HAP-1 (cell line): ENCODE data around the gene CCDC38.
A peak's percentile ranks its signal among the peaks of the same experiment; 100 is the strongest.
"Not testable (repeated sequence)": the region's sequence is repeated elsewhere in the genome, so short reads cannot be mapped to it uniquely, and the experiment has no call there.

Experiments used
- DNase-seq, 2 experiments: peaks; one replicate each; pipeline ENCODE4 v3.0.0-alpha.2; 2016 to 2020; ENCODE audit warnings: low spot score in 2 of 2
- H3K27me3 ChIP-seq: fragments of 250-450 bp; sonication (Bioruptor Pico); 2 replicates; pipeline ENCODE4 v1.5.1; 2020; ENCODE audit warnings: low read depth, mild to moderate bottlenecking, moderate library complexity
- H3K36me3 ChIP-seq: fragments of 250-450 bp; sonication (Bioruptor Pico); replicated peaks from 2 replicates; pipeline ENCODE4 v1.5.1; 2020; ENCODE audit warnings: mild to moderate bottlenecking
- H3K4me1 ChIP-seq: fragments of 250-450 bp; sonication (Bioruptor Pico); 2 replicates; pipeline ENCODE4 v1.5.1; 2020; ENCODE audit warnings: mild to moderate bottlenecking
- H3K4me3 ChIP-seq: fragments of 250-450 bp; sonication (Bioruptor Pico); 2 replicates; pipeline ENCODE4 v1.5.1; 2020; ENCODE audit warnings: mild to moderate bottlenecking, moderate library complexity
- H3K9me3 ChIP-seq: fragments of 250-450 bp; sonication (Bioruptor Pico); 2 replicates; pipeline ENCODE4 v1.5.1; 2020; ENCODE audit warnings: mild to moderate bottlenecking, moderate library complexity
- in situ Hi-C: fragments of 300-500 bp; cut with MboI; formaldehyde crosslinking; loops from 3 replicates; pipeline ENCODE4 v1.14.3; 2020; ENCODE audit warnings: low sequenced_read_pairs, inconsistent platforms, mixed read lengths

CCDC38 gene

DNA sequence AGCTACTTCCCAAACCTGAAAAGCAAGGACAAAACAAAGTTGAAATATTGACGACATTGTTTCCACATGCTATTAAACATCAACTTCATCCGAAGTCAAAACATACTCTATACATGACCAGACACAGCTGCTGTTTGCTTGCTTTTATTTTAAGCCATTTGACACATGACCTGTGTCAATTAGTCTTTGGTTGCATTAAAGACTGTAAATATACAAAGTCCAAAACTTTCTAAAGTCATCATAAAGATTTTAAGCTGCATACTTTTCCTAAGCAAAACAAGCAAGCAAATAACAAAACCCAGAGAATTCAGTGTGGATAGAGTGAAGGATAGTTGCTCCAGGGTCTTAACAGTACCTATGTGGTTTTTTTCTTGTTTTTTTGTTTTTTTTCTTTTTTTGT lies 31.9 kb upstream of the CCDC38 start:
- in situ Hi-C loops: no loop called here
- H3K4me1 ChIP-seq: no peaks in the 10 kb centered on the region
- H3K9me3 ChIP-seq: no peaks in the 10 kb centered on the region
- no peak for DNase-seq
- no peaks in the 10 kb centered on the region for H3K36me3 ChIP-seq
- no peaks in the 10 kb centered on the region for H3K27me3 ChIP-seq
- H3K4me3 ChIP-seq: no peak overlapping the region

DNA sequence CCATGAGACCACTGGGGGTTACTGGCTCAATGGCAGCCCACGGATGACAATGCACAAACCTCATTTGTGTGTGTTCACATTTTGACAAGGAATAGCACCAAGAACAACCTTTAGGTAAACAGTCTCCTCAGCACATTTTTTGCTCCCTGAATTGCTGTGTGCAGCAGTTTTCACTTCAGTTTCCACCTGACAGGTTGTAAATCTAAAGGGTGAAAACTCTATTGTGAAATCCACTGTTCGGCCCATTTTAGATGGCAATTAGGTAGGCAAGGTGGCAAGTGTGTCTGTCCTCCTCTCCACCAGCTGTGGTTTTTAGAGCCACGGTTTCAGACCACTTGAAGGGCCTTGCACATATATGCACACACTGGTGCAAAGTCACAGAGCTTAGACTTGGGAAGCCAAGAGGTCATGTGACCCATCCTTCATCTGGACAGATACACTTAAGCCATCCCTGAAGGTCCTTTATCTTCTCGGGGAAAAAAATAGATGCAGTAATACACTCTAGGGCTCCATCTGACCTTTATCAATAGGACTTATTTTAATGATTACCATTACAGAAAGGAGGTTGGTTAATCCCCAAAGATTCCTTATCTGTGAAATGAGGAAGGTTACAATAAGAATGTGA lies 30.5 kb upstream of the CCDC38 start:
- Histone ChIP-seq H3K27me3 (peaks cover 2% of the 10 kb centered on the region; the same call in 1 of the 2 replicates), H3K4me1 (no peaks in the 10 kb centered on the region), H3K9me3 (no peaks in the 10 kb centered on the region), H3K4me3 (no peak overlapping the region), H3K36me3 (no peaks in the 10 kb centered on the region)
- in situ Hi-C loops: no loop called here
- DNase-seq: no peak

DNA sequence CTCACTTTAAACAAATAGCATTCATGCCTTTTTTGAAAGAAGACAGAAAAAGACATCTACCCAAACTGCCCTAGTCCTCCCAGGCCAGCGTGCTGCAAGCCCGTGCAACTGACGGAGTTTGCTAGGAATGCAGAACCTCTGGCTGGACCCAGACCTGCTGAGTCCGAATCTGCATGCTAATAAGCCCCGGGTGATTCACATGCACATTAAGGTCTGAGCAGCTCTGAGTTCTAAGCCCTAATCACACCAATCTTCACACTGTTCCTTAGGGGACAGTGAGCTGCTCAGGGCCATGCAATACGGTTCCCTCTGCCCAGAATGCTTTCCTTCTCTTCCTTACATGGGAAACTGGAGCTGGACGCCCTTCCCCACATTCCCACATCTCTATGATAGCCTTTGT lies 28.5 kb upstream of the CCDC38 start:
- DNase-seq: no peak
- Histone ChIP-seq H3K4me3 (no peak overlapping the region), H3K27me3 (peaks cover 2% of the 10 kb centered on the region; the same call in 1 of the 2 replicates)

DNA sequence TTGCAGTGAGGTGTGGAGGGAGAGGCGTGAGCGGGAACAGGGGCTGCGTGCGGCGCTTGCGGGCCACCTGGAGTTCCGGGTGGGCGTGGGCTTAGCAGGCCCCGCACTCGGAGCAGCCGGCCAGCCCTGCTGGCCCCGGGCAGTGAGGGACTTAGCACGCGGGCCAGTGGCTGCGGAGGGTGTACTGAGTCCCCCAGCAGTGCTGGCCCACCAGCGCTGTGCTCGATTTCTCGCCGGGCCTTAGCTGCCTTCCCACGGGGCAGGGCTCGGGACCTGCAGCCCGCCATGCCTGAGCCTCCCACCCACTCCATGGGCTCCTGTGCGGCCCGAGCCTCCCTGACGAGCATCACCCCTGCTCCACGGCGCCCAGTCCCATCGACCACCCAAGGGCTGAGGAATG lies 26.7 kb upstream of the CCDC38 start:
- H3K4me1 ChIP-seq, in situ Hi-C loops, H3K4me3 ChIP-seq, H3K36me3 ChIP-seq, H3K27me3 ChIP-seq, DNase-seq, H3K9me3 ChIP-seq: not testable (repeated sequence)

More for the DNA sequence above, 28.5 kb upstream of the CCDC38 start:
- in situ Hi-C loops: no loop called here
- no peaks in the 10 kb centered on the region for H3K4me1 ChIP-seq
- no peaks in the 10 kb centered on the region for H3K36me3 ChIP-seq
- no peaks in the 10 kb centered on the region for H3K9me3 ChIP-seq

DNA sequence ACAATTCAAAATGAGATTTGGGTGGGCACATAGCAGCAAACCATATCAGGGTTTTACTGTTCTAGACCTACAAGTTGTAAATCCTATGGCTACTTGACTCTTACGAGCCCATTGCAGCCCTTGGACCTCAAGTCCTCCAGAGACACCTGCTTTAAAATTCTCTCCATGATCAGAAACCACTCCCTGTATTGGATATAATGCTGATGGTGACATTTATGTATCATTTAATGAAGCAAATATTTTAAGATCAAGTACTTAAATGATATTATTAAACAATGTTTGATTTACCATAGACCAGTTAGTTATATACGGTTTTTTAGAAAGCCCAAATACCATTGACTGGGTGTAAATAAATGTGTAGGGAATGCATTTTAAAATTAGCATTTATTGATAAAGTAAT lies 24.9 kb upstream of the CCDC38 start:
- no peak overlapping the region for H3K4me3 ChIP-seq
- no peaks in the 10 kb centered on the region for H3K36me3 ChIP-seq
- peaks cover 8% of the 10 kb centered on the region for H3K27me3 ChIP-seq
- no peaks in the 10 kb centered on the region for H3K9me3 ChIP-seq
- H3K4me1 ChIP-seq: no peaks in the 10 kb centered on the region
- in situ Hi-C loops: no loop called here
- no peak for DNase-seq

DNA sequence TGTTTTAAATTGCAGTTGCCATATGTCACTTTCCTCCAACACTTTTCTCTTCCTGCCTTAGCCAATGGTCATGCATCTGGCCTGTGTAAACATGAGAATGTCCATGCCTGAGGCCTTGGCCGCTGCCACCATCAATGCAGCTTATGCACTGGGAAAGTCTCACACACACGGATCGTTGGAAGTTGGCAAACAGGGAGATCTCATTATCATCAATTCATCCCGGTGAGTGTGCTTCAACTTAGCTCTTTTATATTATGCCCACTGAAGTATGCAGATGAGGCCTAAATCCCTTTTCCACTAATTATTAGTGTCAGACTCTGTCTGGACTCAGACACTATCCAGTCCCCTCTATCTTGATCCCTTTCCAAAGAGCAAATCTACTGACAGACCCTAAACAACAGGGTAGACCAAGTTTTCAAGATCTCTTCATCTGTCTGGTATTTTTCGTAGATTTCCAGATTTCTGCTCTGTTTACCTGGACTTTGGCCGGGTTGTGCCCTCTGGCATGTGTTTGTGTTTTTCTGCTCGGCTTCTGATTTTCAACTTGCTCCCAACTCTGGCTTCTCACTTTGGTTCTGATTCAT lies 24.0 kb upstream of the CCDC38 start:
- Histone ChIP-seq H3K36me3 (no peaks in the 10 kb centered on the region), H3K4me1 (no peaks in the 10 kb centered on the region), H3K4me3 (no peak overlapping the region), H3K9me3 (no peaks in the 10 kb centered on the region), H3K27me3 (peaks cover 16% of the 10 kb centered on the region)
- in situ Hi-C loops: no loop called here
- DNase-seq: no peak

DNA sequence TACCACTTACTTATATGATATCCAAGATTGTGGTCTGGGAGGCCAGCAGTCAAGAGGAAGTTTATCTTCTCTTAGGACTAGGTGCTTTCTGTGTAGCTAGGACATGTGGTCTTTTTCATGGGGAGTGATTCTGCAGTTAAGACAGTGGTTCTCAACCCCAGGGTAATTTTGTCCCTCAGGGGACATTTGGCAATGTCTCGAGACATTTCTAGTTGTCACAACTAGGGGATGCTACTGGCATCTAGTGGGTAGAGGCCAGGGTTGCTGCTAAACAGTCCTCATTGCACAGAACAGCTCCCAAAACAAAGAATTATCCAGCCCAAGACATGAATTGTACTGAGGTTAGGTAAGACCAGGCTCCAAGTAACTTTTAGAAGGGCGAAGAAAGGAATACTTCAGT lies 20.7 kb upstream of the CCDC38 start:
- in situ Hi-C loops: no loop called here
- DNase-seq: peak in 1 of 2 experiments; percentile 23

DNA sequence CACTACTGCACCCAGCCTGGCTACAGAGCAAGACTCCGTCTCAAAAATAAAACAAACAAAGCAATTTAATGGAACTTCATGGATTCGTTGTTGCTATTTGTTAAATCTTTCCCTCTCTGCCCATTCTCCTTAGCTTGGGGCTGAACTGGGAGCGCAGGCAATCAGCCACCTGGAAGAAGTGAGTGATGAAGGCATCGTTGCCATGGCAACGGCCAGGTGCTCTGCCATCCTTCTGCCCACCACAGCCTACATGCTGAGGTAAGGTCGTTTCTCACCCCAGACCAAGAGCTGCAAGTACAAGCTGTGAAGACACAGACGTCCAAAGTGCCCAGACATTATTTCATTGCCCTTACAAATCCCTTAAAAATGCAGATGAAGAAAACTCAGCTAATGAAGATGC lies 19.8 kb upstream of the CCDC38 start:
- DNase-seq: no peak
- Histone ChIP-seq H3K4me3 (no peak overlapping the region), H3K36me3 (no peaks in the 10 kb centered on the region), H3K4me1 (no peaks in the 10 kb centered on the region), H3K27me3 (peaks cover 37% of the 10 kb centered on the region), H3K9me3 (no peaks in the 10 kb centered on the region)
- in situ Hi-C loops: no loop called here

More for the DNA sequence above, 20.7 kb upstream of the CCDC38 start:
- H3K4me3 ChIP-seq: no peak overlapping the region
- no peaks in the 10 kb centered on the region for H3K4me1 ChIP-seq
- H3K36me3 ChIP-seq: no peaks in the 10 kb centered on the region
- H3K9me3 ChIP-seq: no peaks in the 10 kb centered on the region
- H3K27me3 ChIP-seq: peaks cover 35% of the 10 kb centered on the region

DNA sequence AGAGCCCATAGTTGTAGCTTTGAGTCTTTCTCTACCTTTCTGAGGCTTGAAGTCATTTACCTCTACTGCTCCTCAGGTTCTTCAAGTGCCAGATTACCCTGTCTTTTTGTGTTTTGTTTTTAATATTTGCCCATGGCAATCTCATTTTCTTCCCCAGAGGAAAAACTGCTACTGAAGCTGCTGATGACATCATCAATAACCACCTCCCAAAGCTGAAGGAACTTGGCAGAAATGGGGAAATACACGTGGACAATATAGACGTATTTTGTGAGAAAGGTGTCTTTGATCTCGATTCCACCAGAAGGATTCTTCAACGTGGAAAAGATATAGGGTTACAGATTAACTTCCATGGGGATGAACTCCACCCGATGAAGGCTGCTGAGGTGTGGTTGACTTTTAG lies 17.8 kb upstream of the CCDC38 start:
- no peak overlapping the region for H3K4me3 ChIP-seq
- no peaks in the 10 kb centered on the region for H3K36me3 ChIP-seq
- peaks cover 40% of the 10 kb centered on the region for H3K27me3 ChIP-seq
- in situ Hi-C loops: no loop called here
- H3K4me1 ChIP-seq: no peaks in the 10 kb centered on the region
- DNase-seq: no peak
- no peaks in the 10 kb centered on the region for H3K9me3 ChIP-seq

DNA sequence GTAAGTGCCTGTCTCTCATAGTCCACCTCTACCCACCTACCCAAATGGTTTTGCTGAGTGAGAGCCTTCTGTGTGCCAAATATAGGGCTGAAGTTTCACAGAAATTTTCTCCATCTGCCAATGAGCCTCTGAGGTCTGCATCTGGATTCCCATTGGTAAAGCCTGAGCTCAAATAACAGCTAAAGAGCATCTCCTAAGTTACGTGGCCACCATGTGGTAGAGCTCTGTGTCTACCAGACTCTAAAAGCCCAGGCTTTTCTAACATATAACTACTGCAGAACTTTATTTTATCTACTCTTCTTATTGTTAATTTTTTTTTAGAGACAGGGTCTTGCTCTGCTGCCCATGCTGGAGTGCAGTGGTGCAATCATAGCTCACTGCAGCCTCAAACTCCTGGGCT lies 16.7 kb upstream of the CCDC38 start:
- H3K4me1 ChIP-seq: no peaks in the 10 kb centered on the region
- no peaks in the 10 kb centered on the region for H3K9me3 ChIP-seq
- peaks cover 51% of the 10 kb centered on the region for H3K27me3 ChIP-seq
- no peak for DNase-seq
- H3K4me3 ChIP-seq: no peak overlapping the region
- in situ Hi-C loops: no loop called here
- no peaks in the 10 kb centered on the region for H3K36me3 ChIP-seq

DNA sequence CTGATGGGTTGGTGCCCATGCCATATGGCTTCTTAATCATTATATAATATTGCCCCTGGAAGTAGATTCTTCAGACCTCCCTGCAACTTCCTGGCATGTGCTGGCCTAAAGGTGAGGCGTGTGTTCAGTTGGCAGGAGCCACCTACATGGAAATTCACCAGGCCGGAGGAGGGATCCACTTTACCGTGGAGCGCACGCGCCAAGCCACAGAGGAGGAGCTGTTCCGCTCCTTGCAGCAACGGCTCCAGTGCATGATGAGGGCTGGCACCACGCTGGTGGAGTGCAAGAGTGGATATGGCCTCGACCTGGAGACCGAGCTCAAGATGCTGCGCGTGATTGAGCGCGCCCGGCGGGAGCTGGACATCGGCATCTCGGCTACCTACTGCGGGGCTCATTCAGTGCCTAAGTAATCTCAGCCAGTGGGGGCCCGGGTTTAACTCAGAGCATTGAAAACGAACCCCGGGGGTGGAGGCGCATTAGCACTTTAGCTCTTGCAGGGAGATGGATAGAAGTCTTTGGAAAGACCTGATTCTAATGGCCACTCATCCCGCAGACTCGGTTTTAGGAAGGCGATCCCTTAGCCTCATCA lies 14.2 kb upstream of the CCDC38 start:
- no peaks in the 10 kb centered on the region for H3K4me1 ChIP-seq
- no peak overlapping the region for H3K4me3 ChIP-seq
- in situ Hi-C loops: no loop called here
- no peaks in the 10 kb centered on the region for H3K36me3 ChIP-seq
- peaks cover 2% of the 10 kb centered on the region; the same call in 1 of the 2 replicates for H3K9me3 ChIP-seq
- no peak for DNase-seq
- peaks cover 64% of the 10 kb centered on the region for H3K27me3 ChIP-seq

DNA sequence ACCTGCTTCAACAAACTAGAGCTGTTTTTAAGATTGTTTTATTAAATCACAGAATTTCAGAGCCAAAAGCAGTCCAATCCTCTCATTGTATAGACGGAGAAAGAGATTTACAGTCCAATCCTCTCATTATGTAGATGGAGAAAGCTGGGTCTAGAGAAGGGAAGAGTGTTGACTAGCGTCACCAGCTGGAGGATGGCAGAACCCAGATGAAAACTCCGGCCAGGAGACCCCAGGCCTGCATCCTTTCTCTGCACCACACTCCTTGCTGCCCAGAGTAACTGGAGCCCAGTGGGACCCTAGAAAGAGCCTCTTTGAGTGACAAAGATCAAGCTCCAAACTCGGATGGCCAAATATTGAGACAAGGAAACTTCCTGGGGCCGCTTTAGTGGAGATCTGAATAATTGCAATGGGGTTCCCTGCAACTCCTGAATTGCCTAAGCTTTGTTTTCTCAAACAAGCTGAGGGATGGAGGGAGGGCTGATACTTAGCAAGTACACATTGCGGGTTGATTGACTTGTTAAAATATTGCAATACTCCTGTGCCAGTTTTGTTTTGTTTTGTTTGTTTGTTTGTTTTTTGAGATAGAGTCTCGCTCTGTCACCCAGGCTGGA lies 13.2 kb upstream of the CCDC38 start:
- H3K9me3 ChIP-seq: peaks cover 2% of the 10 kb centered on the region; the same call in 1 of the 2 replicates
- in situ Hi-C loops: no loop called here
- H3K27me3 ChIP-seq: peaks cover 61% of the 10 kb centered on the region
- DNase-seq: no peak
- no peaks in the 10 kb centered on the region for H3K4me1 ChIP-seq
- no peak overlapping the region for H3K4me3 ChIP-seq
- H3K36me3 ChIP-seq: no peaks in the 10 kb centered on the region

DNA sequence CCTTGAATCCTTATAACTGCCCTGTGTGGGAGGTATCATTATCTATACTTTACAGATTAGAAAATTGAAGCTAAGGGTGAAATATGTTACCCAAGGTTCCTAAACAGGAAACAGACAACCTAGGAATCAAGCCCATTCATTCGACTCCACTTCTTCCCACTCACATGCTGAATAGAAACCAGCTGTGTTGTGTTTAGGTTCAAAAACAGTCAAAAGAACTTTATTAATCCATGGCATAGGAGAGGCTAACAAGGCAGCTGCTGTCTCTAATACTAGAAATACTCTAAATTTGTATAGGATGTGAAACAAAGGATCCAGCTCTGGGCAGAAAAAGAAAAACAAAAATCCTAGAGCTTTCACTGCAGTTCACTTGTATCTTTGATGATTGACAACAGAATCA lies 10.6 kb upstream of the CCDC38 start:
- in situ Hi-C loops: no loop called here
- no peak for DNase-seq
- H3K27me3 ChIP-seq: peaks cover 51% of the 10 kb centered on the region
- H3K36me3 ChIP-seq: no peaks in the 10 kb centered on the region
- H3K4me1 ChIP-seq: peaks cover 10% of the 10 kb centered on the region
- H3K4me3 ChIP-seq: no peak overlapping the region
- peaks cover 2% of the 10 kb centered on the region; the same call in 1 of the 2 replicates for H3K9me3 ChIP-seq

DNA sequence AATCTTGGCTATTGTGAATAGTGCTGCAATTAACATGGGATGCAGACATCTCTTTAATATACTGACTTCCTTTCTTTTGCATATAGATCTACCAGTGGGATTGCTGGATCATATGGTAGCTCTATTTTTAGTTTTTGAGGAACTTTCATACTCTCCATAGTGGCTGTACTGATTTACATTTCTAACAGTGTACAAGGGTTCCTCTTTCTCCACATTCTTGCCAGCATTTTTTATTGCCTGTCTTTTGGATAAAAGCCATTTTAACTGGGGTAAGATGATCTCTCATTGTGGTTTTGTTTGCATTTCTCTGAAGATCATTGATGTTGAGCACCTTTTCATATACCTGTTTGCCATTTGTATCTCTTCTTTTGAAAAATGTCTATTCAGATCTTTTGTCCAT lies 9.1 kb upstream of the CCDC38 start:
- Histone ChIP-seq H3K9me3 (peaks cover 2% of the 10 kb centered on the region; the same call in 1 of the 2 replicates), H3K4me1 (peaks cover 10% of the 10 kb centered on the region), H3K27me3 (peaks cover 45% of the 10 kb centered on the region), H3K4me3 (no peak overlapping the region), H3K36me3 (no peaks in the 10 kb centered on the region)
- DNase-seq: no peak
- in situ Hi-C loops: no loop called here
